NCI-H128 (cell line): ENCODE results near the gene GCNT1.
"Not testable (repeated sequence)": the region's sequence is repeated elsewhere in the genome, so short reads cannot be mapped to it uniquely, and the experiment has no call there.

Experiments
- DNase-seq: peaks from one replicate; lab custom pipeline; 2025; ENCODE audit not compliant: unreplicated experiment; lab: John Stamatoyannopoulos, UW

GCNT1 gene

DNA sequence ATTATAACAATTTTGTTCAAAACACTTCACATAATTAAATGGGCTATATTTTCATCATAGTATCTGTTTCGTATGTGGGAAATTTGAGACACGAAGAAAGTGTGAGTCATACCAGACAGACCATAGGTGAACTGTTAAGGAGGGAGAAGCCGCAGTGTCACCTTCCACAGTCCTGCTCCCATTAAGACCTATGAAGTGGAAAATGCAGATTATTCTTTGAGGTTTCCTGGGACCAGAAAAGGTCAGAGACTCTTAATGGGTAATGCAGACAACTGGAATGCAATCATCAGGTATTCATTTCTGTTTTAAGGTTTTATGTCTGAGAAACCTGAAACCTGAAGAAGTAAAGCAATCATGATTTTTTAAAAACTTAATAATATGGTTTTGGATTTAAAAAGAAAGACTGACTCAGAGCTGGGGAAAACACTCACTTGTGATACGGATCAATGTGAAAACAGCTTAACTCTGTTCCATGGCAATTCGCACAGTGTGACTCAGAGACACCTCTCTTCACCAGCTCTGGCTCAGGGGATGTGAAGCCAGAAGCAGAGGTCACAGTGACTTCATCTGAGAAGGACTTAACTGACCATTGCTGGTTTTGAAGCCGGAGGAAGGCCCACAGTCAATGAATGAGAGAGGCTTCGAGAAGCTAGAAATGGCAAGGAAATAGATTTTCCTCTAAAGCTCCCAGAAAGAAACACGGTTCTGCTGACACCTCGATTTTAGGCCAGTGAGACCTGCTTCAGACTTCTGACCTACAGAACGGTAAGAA is 17.2 kb upstream of the GCNT1 start:
- no peak for DNase-seq

DNA sequence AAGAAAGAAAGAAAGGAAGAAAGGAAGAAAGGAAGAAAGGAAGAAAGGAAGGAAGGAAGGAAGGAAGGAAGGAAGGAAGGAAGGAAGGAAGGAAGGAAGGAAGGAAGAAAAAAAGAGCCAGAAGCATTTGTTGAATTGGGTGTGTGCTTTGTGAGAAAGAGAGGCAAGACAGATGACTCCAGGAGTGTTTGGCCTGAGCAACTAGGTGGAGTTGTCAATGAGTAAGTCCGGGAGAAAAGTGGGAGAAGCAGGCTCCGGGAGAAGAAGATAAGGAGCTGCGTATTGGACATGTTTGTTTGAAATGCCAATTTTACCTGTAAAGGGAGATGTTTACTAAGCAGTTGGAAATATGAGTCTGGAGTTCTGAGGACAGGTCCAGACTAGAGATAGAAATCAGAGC is 15.1 kb upstream of the GCNT1 start:
- DNase-seq, result no peak

DNA sequence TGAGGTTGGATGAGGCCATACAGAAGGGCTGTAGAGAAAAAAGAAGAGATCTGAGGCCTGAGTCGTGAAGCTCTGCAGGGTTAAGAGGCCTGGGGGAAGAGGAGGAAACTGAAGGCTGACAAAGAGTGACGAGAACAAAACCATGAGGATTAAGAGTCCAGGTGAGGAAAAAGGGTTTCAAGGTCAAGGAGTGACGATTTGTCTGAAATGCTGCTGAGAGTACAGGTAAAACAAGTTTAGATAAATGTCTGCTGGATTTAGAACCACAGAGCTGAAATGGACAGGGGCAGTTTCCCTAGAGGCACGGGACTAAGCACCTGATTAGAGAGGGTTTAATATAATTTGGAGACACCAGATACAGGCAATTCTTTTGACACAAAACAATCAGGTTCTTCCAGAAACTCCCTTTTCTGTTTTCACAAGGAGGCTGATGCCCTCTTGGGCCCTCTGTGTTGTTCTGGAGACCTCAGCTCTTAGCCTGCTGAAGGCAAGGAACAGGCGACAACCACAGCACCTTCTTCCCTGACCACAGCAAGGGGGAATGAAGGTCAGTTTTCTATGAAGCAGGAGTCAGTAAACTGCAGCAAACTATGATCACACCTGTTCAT is 14.6 kb upstream of the GCNT1 start:
- no peak for DNase-seq

DNA sequence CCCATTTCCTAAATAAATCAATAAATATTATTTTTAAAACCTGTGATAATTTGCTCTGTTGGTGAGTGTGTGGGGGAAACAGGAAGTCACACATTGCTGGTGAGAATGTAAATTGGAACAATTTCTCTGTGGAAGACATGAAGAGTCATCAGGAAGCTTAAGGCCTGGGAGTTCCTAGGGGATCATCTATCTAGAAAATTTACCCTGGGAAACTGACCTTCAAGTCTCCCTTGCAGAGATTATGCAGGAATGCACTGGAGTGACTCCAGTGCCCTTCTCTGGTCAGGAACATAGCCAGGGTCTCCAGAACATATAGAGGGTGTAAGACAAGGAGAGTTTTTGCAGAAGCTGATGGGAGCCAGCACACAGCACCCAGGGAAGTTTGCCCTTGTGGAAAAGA is 13.0 kb upstream of the GCNT1 start:
- no peak for DNase-seq

DNA sequence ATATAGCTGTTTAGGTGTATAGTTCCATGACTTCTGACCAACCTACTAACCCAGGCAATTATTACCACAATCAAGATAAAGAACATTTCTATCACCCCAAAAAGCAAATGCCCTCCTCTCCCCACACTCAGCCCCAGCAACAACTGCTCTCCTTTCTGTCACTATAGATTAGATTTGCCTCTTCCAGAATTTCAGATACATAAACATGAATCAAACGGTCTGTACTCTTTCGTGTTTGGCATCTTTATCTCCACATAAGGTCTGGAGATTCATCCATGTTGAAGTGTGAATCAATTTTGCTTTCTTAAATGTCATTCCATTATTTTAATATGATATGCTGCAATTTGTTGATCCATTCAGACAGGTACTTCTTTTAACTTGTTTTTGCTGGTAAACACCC is 10.5 kb upstream of the GCNT1 start:
- no peak for DNase-seq

DNA sequence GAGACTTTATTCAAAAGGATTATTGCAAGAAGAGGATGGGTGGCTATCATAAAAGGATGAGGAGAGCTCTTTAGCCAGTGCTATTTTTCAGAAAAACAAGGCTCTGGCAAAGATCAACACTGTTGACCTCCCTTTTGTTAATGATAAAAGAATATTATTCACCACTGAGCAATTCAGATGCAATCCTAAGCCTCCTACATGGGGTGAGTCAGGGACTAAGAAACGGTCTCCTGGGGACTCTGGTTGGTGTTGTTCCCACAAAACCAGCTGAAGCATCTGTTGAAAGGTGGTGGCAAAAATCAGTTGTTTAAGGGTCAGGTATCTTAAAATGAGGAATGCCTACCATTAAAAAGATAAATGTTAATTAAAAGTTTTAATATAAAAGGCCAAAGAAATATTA is 7.7 kb upstream of the GCNT1 start:
- no peak for DNase-seq

DNA sequence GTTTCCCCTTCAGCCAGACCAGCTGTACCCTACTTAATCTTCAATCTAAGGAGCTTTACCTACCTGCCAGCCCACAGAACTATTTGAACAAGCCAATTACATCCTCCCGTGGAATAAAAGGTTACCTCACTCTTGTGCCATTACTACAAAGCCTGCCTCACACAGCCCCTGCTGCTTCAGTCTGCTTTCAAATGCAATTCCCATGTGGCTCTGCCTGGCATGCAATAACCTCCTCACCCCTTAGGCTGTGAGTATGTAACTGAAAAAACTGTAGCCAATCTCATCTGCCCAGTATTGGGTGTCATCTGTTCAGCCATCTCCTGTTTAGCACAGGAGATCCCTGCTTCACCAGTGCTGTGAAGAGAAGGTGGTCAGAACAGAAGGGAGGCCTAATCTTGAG is 6.1 kb upstream of the GCNT1 start:
- no peak for DNase-seq

DNA sequence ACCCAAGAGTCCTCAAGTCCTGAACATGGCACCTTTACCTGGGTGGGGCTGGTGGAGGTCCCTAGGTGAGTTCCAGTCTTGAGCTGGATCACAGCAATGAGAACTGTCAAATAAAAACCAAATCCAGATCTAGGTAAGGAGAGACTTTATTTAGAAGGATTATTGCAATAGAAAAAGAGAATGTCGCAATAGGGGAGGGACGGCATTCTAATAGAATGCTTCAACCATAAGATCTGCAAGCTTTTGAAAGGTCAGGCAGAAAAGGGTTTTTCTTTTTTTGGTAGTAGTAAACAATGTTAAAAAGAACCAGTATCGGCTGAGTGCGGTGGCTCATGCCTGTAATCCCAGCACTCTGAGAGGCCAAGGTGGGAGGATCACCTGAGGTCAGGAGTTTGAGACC is 5.2 kb upstream of the GCNT1 start:
- DNase-seq, result no peak

DNA sequence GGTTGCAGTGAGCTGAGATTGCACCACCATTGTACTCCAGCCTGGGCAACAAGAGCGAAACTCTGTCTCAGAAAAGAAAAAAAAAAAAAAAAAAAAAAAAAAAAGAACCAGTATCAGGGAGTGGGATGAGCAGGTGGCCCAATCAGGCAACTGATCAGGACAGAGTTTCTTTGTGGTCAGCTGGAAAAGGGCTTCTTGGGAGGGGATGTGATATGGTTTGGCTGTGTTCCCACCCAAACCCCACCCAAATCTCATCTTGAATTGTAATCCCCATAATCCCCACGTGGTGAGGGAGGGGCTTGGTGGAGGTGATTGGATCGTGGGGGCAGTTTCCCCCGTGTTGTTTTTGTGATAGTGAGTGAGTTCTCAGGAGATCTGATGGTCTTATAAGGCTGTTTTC is 4.7 kb upstream of the GCNT1 start:
- no peak for DNase-seq

DNA sequence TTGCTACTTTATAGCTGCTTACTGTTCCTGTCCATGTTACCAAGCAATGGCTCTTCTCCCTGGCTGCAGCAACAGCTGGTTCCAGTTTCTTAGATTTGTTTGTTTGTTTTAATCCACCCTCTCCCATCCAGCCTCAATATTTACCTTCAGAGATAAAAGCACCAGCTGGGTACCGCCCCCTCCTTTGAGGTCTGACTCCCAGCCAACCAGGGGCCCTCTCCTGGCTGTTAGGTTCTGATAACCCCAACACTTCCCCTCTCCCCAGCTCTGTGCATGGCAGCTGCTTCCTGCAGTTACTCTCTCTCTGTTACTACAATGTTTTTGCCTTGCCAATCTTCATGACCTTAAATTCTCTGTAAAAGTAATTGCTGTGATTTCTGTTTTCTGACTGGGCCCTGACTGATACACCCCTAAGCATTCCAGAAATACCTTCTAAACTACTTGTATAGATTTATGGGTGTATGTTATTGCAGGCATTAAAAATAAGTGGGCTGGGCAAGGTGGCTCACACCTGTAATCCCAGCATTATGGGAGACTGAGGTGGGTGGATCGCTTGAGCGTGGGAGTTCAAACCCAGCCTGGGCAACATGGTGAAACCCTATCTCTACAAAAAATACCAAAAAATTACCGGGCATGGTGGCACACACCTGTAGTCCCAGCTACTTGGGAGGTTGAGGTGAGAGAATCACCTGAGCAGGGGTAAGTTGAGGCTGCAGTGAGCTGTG is 2.6 kb upstream of the GCNT1 start:
- DNase-seq, result peak; percentile 50

DNA sequence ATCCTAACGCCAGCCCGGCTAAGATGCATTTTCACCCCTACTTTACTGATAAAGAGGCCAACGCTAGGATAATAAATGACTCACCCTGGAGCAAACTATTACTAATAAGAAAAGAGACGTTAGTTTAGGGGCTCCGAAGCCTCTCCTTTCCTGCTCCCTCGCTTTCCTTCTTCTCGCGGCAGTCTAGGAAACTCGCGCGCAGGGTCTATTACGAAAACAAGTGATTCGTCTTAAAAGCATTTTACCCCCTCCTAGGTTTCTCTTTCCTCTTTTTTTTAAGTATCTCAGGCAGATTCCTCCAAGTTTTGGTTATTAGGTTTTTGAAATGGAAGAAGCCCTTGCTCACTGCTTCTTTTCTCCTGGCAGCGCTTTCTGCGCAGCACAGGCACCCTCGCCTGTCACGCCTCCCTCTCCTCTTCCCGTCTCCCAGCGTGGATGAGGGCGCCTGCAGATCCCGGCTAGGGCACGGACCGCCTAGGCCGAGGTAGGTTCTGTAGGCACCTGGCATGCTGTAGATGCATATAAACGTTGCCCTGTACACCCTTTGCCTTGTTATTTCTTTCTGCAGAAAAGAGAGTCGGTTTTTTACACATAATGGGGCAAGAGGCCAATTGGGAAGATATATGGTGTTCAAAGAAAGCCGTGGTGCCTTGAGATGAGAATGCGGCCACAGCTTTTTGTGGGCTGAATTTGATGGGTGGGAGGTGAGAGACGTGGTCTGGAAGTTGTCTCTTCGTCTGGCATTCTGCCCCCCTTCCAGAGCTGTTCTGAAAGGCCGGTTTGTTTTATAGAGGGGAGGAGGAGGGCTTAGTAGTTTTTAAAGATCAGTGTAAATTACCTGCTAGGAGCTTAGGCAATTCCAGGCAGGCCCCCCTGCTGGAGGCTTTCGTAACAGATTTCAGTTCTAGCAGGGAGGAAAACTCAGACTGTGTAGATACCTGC is 983 bp downstream of the GCNT1 start:
- DNase-seq, result peak; percentile 8

DNA sequence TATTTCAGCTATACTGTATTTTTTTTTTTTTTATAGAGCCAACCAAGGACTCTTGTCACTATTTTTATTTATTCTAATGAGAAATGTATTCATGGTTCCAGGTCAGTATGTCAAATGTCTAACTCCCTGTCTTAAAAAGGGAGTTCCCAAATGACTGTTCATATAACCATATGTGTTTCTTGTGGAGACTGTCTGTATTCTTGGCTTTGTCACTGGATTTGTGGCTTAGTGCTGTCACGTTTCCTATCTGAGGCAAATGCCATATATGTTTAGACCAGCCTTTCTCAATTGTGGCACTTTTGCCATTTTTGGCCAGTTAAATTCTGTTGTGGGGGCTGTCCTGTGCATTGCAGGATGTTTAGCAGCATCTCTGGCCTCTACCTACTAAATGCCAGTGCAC is 3.1 kb downstream of the GCNT1 start:
- no peak for DNase-seq

DNA sequence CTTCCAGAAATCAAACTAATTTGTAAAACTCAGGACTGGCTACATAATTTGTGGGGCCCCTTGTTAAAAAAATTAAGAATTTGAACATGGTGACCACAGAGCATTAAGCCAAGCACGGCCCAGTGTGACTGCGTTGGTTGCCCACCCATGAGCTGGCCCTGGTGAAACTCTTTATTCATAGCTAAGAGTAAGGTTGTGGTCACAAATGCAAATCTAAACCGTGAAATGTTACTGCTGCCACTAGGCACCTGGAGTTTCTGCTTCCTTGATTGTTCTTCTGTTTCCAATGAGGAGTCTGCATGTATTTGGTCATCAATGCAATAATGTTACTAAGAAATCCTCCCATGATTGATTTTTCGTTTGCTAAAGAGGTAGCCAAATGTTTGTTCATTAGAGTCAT is 4.2 kb downstream of the GCNT1 start:
- no peak for DNase-seq

DNA sequence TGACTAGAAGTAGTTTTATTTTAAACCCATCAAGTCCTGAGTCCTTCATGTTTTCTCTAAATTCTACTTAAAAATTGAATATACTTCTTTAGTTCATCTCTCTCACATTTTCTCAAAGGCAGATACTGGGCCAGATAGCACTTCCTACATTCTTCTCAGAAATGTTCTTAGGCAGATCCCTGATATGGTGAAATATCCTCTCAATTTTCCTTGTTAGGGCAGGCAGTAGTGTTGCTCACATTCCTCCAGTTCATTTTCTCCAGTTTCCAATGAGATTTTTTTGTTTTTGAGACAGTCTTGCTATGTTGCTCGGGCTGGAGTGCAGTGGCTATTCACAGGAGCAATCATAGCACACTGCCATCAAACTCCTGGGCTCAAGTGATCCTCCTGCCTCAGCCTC is 5.7 kb downstream of the GCNT1 start:
- DNase-seq, result no peak

DNA sequence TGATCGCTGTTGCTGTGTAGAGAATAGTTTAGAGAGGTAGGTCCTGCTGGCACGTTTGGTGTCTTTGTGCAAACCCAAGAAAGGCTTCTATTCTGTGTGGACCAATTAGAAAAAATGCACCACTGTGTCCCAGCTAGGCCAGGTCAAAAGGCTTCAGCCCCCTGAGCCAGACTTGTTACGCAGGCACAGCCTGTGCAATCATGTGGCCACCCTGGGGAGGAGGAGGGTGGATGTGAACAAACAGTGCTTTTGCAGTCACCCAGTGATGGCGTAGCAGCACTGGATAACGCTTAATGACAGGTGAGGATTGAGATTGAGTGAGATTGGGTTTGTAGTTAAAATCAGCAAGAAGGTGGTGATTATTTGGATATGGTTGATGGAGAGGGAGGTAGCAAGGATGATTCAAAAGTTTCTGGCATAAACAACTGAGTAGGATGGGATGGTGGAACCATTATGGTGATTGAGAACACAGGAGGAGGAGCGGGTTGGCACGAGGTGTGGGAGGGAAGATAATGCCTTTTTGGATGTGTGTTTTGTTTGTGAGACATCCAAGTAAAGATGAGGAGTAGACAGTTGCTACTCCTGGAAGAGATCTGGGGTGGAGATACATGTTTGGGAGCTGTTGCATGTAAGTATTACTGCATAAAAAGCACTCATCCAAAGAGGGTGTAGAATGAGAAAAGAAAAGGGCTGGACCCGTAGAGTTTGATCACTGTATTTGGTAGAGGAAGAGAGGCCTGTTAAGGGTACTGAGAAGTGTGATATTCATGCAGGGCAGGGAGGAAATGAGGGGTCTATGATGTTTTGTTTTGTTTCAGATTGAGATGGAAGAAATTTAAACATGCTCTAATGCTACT is 6.7 kb downstream of the GCNT1 start:
- DNase-seq, result no peak

DNA sequence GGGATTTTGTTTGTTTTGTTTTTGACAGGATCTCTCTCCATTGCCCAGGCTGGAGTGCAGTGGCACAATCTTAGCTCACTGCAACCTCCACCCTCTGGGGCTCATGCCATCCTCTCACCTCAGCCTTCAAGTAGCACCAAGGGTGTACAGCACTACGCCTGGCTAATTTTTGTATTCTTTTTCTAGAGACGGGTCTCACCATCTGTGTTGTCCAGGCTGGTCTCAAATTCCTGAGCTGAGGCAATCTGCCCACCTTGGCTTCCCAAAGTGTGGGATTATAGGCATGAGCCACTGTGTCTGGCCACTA is 7.3 kb downstream of the GCNT1 start:
- DNase-seq, result no peak

DNA sequence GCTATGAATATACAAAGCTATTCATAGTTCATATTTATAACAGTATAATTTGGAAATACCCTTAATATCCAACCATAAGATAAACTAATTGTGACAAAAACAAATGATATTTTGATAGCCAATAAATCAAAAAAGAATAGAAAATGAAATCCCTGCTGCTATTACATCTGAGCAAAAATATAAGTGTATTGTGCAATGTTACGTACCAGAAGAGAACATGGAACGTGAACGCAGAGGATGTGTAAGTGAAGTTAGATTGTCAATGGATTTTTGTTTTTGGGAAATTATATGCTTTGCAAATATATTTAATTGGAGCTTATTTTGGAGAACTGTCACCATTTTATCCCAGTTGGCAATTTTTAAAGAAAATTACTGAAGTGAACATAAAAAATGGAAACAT is 15.4 kb downstream of the GCNT1 start:
- no peak for DNase-seq

DNA sequence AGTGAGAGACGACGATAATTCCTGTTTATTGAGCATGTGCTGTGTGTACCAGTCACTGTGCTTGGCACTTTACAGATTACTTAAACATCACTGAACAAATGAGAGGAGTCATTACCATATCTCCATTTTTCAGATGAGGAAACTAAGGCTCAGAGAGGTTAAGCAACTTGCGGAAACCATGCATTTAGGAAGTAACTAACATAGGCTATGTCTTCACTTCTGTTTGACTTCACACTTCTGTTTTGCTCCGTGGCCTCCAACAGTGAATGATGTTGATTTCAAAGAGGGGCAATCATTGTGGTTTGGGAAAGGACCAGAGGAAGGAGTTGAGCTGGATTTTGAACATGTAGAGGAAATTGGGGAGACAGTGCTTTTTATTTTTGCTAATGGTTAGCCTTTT is 16.7 kb downstream of the GCNT1 start:
- no peak for DNase-seq

DNA sequence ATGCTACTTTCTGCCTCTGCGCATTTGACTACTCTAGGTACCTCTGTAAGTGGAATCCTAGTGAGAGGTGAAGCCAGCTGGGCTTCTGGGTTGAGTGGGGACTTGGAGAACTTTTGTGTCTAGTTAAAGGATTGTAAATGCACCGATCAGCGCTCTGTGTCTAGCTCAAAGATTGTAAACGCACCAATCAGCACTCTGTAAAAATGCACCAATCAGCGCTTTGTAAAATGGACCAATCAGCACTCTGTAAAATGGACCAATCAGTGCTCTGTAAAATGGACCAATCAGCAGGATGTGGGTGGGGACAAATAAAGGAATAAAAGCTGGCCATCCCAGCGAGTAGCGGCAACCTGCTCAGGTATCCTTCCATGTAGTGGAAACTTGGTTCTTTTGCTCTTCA is 18.8 kb downstream of the GCNT1 start:
- DNase-seq, result not testable (repeated sequence)

DNA sequence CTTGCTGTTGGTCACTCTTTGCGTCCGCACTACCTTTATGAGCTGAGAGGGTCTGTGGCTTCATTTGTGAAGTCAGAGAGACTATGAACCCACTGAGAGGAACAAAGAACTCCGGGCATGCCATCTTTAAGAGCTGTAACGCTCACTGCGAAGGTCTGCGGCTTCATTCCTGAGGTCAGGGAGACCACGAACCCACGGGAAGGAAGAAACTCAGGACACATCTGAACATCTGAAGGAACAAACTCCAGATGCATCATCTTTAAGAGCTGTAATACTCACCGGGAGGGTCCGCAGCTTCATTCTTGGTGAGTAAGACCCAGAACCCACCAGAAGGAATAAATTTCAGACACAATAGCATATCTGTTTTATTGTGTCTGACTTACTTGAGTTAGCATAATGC is 19.2 kb downstream of the GCNT1 start:
- no peak for DNase-seq

DNA sequence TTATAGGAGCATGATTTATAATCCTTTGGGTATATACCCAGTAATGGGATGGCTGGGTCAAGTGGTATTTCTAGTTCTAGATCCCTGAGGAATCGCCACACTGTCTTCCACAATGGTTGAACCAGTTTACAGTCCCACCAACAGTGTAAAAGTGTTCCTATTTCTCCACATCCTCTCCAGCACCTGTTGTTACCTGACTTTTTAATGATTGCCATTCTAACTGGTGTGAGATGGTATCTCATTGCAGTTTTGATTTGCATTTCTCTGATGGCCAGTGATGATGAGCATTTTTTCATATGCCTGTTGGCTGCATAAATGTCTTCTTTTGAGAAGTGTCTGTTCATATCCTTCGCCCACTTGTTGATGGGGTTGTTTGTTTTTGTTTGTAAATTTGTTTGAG is 20.4 kb downstream of the GCNT1 start:
- DNase-seq, result not testable (repeated sequence)
